Inflammatory macrophage (primary cell): ENCODE results near the gene GALNT15.

Experiments used
- DNase-seq, 2 donors: peaks; one replicate each; pipeline ENCODE4 v3.0.0-alpha.2; 2020 to 2022
- total RNA-seq, 18 experiments: gene quantifications; one replicate each; lab custom pipeline; 2026; ENCODE audit warnings: mixed read lengths in 6 of 18, inconsistent platforms in 2 of 18; lab: John Stamatoyannopoulos, UW

The GALNT15 gene
- 0 to 0.65 (median 0) reads per million in 18 experiments for total RNA-seq

GRCh38 chr3:16174389-16174788 lies at the start of gene GALNT15:
GALNT15 (plus strand) TSS chr3:16174680; CDS start chr3:16175152, 472 bp downstream.
- DNase-seq: peak in 1 of 2 donors; percentile 6

- no peak for DNase-seq
Observed at GRCh38 chr3:16126634-16127033, 47.8 kb upstream of the GALNT15 start.

- no peak for DNase-seq
Observed at GRCh38 chr3:16127249-16127648, 47.2 kb upstream of the GALNT15 start.

GRCh38 chr3:16130066-16130465 lies 44.4 kb upstream of the GALNT15 start:
- DNase-seq: no peak

GRCh38 chr3:16132190-16132589 lies 42.3 kb upstream of the GALNT15 start:
- no peak for DNase-seq

GRCh38 chr3:16132928-16133327 lies 41.6 kb upstream of the GALNT15 start:
- DNase-seq: no peak

GRCh38 chr3:16134173-16134928 lies 40.1 kb upstream of the GALNT15 start:
- DNase-seq: no peak

- no peak for DNase-seq
Observed at GRCh38 chr3:16136055-16136454, 38.4 kb upstream of the GALNT15 start.

- DNase-seq: no peak
Observed at GRCh38 chr3:16137044-16137443, 37.4 kb upstream of the GALNT15 start.

GRCh38 chr3:16137977-16138376 lies 36.5 kb upstream of the GALNT15 start:
- DNase-seq: no peak

GRCh38 chr3:16140116-16140893 lies 34.2 kb upstream of the GALNT15 start:
- DNase-seq: no peak

GRCh38 chr3:16140894-16141285 lies 33.6 kb upstream of the GALNT15 start:
- no peak for DNase-seq

- DNase-seq: no peak
Observed at GRCh38 chr3:16142350-16143025, 32.0 kb upstream of the GALNT15 start.

- no peak for DNase-seq
Observed at GRCh38 chr3:16143861-16144447, 30.5 kb upstream of the GALNT15 start.

GRCh38 chr3:16145176-16145575 lies 29.3 kb upstream of the GALNT15 start:
- no peak for DNase-seq

GRCh38 chr3:16146015-16146730 lies 28.3 kb upstream of the GALNT15 start:
- no peak for DNase-seq

- no peak for DNase-seq
Observed at GRCh38 chr3:16147220-16147994, 27.1 kb upstream of the GALNT15 start.

GRCh38 chr3:16148213-16148612 lies 26.3 kb upstream of the GALNT15 start:
- no peak for DNase-seq

- no peak for DNase-seq
Observed at GRCh38 chr3:16148783-16149182, 25.7 kb upstream of the GALNT15 start.

- no peak for DNase-seq
Observed at GRCh38 chr3:16150285-16150684, 24.2 kb upstream of the GALNT15 start.

- DNase-seq: peak; percentile 61 to 85
Observed at GRCh38 chr3:16151109-16151508, 23.4 kb upstream of the GALNT15 start.
